ENCODE measurements around the gene GAB2. TPM values are rescaled to one million over a fixed set of nuclear protein-coding genes. Genes with fewer than 3 reads are reported as not detected.

The GAB2 gene
- total RNA-seq, 6 experiments from 2014 or later = 3.8 to 10.2 (median 4.5) TPM

DNA sequence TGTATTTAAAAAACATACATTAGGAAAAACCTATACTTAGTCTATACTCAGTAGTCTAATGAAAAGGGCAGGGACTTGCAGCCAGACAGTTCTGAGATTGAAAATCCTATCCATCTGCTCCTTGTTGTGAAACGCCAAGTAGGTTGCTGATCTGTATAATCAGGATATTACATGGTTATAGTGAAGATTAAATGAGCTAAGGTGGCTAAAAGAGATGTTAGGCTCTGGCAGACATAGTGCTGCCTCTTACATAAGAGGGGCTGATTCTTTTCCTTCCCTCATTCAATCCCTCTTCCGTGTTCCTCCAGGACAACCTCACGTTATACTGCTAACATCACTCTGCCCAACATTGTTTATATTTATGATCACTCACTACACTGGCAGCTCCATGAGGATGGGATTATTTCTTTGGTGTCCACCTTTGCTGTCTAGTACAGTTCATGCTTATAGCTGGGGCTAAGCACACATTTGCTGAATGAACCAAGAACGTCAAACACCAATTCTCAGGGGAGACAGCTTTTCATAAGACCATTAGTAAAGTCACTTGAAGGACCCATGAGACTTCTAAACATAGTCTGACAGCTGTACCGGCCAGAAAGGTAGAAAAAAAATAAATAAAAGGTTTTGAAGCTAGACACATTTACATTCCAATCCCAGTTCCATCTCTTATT lies 46.3 kb downstream of the GAB2 start:
- no peak for TF ChIP-seq POLR2A (IDR thresholded peaks at IDR 0.05)
- TF ChIP-seq, protein P1, sequence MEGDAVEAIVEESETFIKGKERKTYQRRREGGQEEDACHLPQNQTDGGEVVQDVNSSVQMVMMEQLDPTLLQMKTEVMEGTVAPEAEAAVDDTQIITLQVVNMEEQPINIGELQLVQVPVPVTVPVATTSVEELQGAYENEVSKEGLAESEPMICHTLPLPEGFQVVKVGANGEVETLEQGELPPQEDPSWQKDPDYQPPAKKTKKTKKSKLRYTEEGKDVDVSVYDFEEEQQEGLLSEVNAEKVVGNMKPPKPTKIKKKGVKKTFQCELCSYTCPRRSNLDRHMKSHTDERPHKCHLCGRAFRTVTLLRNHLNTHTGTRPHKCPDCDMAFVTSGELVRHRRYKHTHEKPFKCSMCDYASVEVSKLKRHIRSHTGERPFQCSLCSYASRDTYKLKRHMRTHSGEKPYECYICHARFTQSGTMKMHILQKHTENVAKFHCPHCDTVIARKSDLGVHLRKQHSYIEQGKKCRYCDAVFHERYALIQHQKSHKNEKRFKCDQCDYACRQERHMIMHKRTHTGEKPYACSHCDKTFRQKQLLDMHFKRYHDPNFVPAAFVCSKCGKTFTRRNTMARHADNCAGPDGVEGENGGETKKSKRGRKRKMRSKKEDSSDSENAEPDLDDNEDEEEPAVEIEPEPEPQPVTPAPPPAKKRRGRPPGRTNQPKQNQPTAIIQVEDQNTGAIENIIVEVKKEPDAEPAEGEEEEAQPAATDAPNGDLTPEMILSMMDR (IDR thresholded peaks at IDR 0.05) = no peak
- 64% methylated on average over 5 of the region's 5 CpGs for WGBS (ENCODE audit: insufficient coverage, low coverage, low lambda C conversion rate, missing lambda C conversion rate)
- H3K4me1 ChIP-seq = no peaks in the 10 kb centered on the region
- intact Hi-C loops (cut with DNase I) = no loop called here
- H3K36me3 ChIP-seq = no peaks in the 10 kb centered on the region
- no peaks in the 10 kb centered on the region for H3K9me3 ChIP-seq
- H3K4me3 ChIP-seq = no peak overlapping the region
- no peak overlapping the region for H3K27ac ChIP-seq
- ATAC-seq = no peak
- no peaks in the 10 kb centered on the region for H3K27me3 ChIP-seq
- DNase-seq = no peak

DNA sequence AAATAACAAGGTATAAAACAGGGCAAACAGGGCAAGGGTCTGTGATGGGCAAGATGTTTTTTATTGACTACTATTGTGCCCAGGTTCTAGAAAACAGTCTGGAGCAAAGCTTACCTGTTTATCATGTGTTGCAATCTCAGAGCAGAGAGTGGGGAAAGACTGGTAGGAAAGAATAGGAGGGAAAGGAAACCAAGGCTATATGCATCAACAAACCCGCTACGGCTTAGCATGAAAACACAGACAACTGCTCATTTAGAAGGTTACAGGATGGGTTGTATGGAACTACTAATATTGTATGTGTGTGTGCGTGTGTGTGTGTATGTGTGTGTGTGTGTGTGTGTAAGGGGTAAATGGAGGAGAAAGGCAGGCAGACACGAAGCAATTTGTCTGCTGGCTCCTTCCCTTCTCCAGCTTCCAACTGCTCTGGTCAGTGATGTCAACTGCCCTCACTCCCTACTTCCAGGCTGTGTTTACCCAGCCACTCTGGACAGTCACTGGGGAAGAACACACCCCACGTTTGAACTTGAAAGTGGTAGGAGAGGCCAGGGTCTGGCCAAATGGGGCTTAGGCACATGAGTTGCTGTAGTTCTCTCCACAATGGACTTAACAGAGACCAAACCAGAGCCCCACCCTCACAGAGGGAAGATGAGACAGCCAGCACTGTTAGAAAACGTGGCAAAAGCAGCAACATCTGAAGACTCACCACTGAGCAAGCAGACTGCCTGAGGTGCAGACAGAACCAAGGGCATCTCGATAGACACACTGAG lies 47.0 kb downstream of the GAB2 start:
- intact Hi-C loops (cut with DNase I) = no loop called here
- no peak overlapping the region for H3K27ac ChIP-seq
- H3K9me3 ChIP-seq = no peaks in the 10 kb centered on the region

DNA sequence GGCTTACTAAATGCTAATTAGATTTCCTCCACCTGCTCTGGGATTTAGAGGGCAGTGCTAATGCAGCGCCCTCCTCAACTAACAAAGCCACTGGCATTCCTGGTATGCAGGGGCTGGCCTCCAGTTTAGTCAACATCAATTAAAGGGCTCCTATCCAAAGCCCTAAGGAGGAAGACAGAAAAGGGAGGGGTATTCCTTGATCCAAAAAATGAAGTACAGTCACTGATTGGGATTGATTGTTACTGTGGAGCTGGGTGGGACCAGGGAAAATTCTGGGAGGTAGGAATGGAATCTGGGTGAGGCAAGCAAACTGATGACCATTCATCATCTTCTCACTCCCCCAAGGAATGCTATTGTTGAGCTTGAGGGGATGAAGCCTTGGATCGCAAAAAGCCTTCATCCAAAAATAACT lies 52.2 kb downstream of the GAB2 start:
- intact Hi-C loops (cut with DNase I) = no loop called here
- ATAC-seq (no peak), DNase-seq (no peak)
- WGBS (ENCODE audit: insufficient coverage, low coverage, low lambda C conversion rate, missing lambda C conversion rate) = 100% methylated on average over 1 of the region's 2 CpGs
- H3K4me1 ChIP-seq = no peaks in the 10 kb centered on the region
- no peaks in the 10 kb centered on the region for H3K27me3 ChIP-seq
- H3K36me3 ChIP-seq = no peaks in the 10 kb centered on the region
- H3K9me3 ChIP-seq = no peaks in the 10 kb centered on the region
- H3K4me3 ChIP-seq = no peak overlapping the region
- no peak overlapping the region for H3K27ac ChIP-seq
- TF ChIP-seq, protein P1 (IDR thresholded peaks at IDR 0.05) = no peak
- TF ChIP-seq POLR2A (IDR thresholded peaks at IDR 0.05) = no peak

More for the DNA sequence above, 47.0 kb downstream of the GAB2 start:
- DNase-seq (no peak), ATAC-seq (peak; percentile 17 to 65 (median 46))
- TF ChIP-seq POLR2A (IDR thresholded peaks at IDR 0.05) = no peak
- TF ChIP-seq, protein P1 (IDR thresholded peaks at IDR 0.05) = no peak
- 52% methylated on average over 6 of the region's 7 CpGs for WGBS (ENCODE audit: insufficient coverage, low coverage, low lambda C conversion rate, missing lambda C conversion rate)
- H3K4me3 ChIP-seq = no peak overlapping the region
- H3K4me1 ChIP-seq = no peaks in the 10 kb centered on the region
- no peaks in the 10 kb centered on the region for H3K27me3 ChIP-seq
- H3K36me3 ChIP-seq = no peaks in the 10 kb centered on the region

DNA sequence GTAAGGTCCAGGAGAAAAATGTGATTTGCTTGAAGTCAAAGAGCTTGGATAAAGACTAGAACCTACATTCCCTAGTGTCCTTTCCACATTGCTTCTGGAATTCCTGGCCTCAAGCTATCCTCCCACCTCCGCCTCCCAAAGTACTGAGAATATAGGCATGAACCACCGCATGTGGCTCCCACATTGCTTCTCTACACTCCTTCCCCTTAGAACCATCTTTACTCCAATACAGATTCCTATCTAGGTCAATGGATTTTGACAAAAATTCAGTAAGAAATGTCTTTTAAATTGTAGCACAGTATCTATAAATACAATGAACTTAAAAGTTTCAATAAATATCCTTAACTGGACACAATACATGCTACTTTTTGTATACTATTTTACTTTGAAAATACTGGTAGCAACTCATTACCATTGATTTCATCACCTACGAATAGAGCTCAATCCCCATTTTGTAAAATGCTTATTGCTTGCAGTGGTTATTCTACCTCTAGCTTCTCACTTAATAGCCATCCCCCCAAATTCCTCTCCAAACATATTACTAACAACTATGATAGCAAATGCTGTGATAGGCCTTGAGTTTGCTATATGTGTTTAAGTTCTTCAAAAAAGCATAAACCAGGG lies 53.4 kb downstream of the GAB2 start:
- Histone ChIP-seq H3K9me3 (no peaks in the 10 kb centered on the region), H3K27me3 (no peaks in the 10 kb centered on the region), H3K36me3 (no peaks in the 10 kb centered on the region), H3K4me1 (no peaks in the 10 kb centered on the region), H3K27ac (no peak overlapping the region), H3K4me3 (no peak overlapping the region)
- intact Hi-C loops (cut with DNase I) = no loop called here
- ATAC-seq (no peak), DNase-seq (no peak)
- WGBS (ENCODE audit: insufficient coverage, low coverage, low lambda C conversion rate, missing lambda C conversion rate) = 85% methylated on average over 3 of the region's 3 CpGs
- TF ChIP-seq POLR2A (IDR thresholded peaks at IDR 0.05) = no peak
- TF ChIP-seq, protein P1 (IDR thresholded peaks at IDR 0.05) = no peak
